ENCODE data around the gene B3GAT1. TPM values are rescaled to one million over a fixed set of nuclear protein-coding genes. Genes with fewer than 3 reads are reported as not detected.

The B3GAT1 gene
- total RNA-seq, 1 experiment from 2014 or later, result 34.3 TPM

DNA sequence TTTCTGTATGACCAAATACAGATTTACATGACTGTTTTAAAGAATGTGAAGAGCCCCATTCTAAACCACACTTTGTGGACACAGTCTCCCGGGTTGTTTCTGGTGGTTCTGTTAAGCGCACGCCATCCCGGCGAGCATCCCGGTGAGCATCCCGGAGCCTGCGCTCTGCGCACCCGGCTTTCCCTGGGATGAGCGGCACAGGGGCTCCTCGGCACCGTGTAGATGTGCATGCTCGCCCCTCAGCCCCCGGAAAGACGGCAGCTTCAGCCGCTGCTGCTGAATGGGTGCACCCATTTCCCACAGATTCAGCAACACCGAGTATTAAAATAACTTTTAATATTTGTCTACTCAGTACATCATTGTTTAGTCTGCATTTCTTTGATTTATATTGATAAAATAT is 44.3 kb downstream of the B3GAT1 start:
- Histone ChIP-seq H3K9me3 (ENCODE audit: control insufficient read depth, low read depth, low read length) (no peaks in the 10 kb centered on the region), H2BK12ac (ENCODE audit: insufficient read length, low read depth, low read length) (no peak overlapping the region), H4K5ac (ENCODE audit: insufficient read length, low read depth, low read length) (no peak overlapping the region), H3K4me2 (ENCODE audit: insufficient read depth, insufficient read length, low read length) (no peak overlapping the region), H3K27ac (ENCODE audit: insufficient read length, low read depth, low read length) (no peak overlapping the region), H2AFZ (ENCODE audit: low read length) (no peak overlapping the region), H3K79me1 (ENCODE audit: insufficient read depth, low read depth, low read length, poor library complexity, severe bottlenecking) (no peaks in the 10 kb centered on the region), H2BK120ac (ENCODE audit: low read depth, low read length, poor library complexity, severe bottlenecking) (no peak overlapping the region), H3K79me2 (ENCODE audit: insufficient read depth, low read length) (no peaks in the 10 kb centered on the region), H3K23ac (ENCODE audit: insufficient read length, low read depth, low read length) (no peak overlapping the region), H4K91ac (ENCODE audit: insufficient read length, low read depth, low read length) (no peak overlapping the region), H3K18ac (ENCODE audit: insufficient read length, low read depth, low read length) (no peak overlapping the region), H3K4ac (ENCODE audit: low read depth, low read length) (no peak overlapping the region), H2BK20ac (ENCODE audit: low read depth, low read length, poor library complexity, severe bottlenecking) (no peak overlapping the region), H3K56ac (ENCODE audit: insufficient read length, low read depth, low read length) (no peak overlapping the region), H3K4me1 (ENCODE audit: insufficient read depth, low read length) (no peaks in the 10 kb centered on the region), H2BK5ac (ENCODE audit: insufficient read length, low read length) (no peak overlapping the region), H3K9ac (ENCODE audit: extremely low read depth, insufficient read length, low read length) (no peak overlapping the region), H2AK5ac (ENCODE audit: insufficient read length, low read length) (no peak overlapping the region), H3K23me2 (ENCODE audit: insufficient read length, low read depth, low read length, poor library complexity, severe bottlenecking) (no peaks in the 10 kb centered on the region), H2BK15ac (ENCODE audit: low read depth, low read length) (no peak overlapping the region), H3K14ac (ENCODE audit: insufficient read depth, low read length) (no peak overlapping the region), H3T11ph (ENCODE audit: low read length) (no peak overlapping the region), H4K8ac (replicated peaks; ENCODE audit: insufficient read length, low read depth, low read length) (no peak overlapping the region), H3K27me3 (ENCODE audit: insufficient read depth, low read length) (no peaks in the 10 kb centered on the region), H4K20me1 (ENCODE audit: control insufficient read depth, insufficient read depth, insufficient read length) (no peaks in the 10 kb centered on the region)
- H3K4me1 Mint-ChIP-seq, result peaks cover 0 to under 1% of the 10 kb centered on the region in 2 experiments; a peak in 1 of 4 replicates
- H3K36me3 Mint-ChIP-seq (ENCODE audit: insufficient read depth in 1 of 3, low read depth in 3 of 3), result no peaks in the 10 kb centered on the region; a peak in 1 of 7 replicates
- H3K9me3 Mint-ChIP-seq, result no peaks in the 10 kb centered on the region
- TF ChIP-seq, protein P1, sequence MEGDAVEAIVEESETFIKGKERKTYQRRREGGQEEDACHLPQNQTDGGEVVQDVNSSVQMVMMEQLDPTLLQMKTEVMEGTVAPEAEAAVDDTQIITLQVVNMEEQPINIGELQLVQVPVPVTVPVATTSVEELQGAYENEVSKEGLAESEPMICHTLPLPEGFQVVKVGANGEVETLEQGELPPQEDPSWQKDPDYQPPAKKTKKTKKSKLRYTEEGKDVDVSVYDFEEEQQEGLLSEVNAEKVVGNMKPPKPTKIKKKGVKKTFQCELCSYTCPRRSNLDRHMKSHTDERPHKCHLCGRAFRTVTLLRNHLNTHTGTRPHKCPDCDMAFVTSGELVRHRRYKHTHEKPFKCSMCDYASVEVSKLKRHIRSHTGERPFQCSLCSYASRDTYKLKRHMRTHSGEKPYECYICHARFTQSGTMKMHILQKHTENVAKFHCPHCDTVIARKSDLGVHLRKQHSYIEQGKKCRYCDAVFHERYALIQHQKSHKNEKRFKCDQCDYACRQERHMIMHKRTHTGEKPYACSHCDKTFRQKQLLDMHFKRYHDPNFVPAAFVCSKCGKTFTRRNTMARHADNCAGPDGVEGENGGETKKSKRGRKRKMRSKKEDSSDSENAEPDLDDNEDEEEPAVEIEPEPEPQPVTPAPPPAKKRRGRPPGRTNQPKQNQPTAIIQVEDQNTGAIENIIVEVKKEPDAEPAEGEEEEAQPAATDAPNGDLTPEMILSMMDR (conservative IDR thresholded peaks at IDR 0.05), result no peak
- H3K27me3 Mint-ChIP-seq (ENCODE audit: low read depth), result peaks cover 18% of the 10 kb centered on the region
- no peak overlapping the region for H3K27ac Mint-ChIP-seq
- WGBS (ENCODE audit: extremely low coverage, insufficient read length, low lambda C conversion rate), result no CpG with 5 or more reads among the region's 18 CpGs
- no peak for DNase-seq
- no peak overlapping the region for H3K4me3 Mint-ChIP-seq
